Raji (cell line): Measurements from ENCODE around the gene ARAF.

ENCODE experiments used
- POLR2A ChIP-seq: IDR thresholded peaks from 2 replicates; pipeline ENCODE4 v1.6.1; 2011; ENCODE audit warnings: low read depth, low read length, control low read depth; ENCODE audit not compliant: insufficient read depth

The ARAF gene

DNA sequence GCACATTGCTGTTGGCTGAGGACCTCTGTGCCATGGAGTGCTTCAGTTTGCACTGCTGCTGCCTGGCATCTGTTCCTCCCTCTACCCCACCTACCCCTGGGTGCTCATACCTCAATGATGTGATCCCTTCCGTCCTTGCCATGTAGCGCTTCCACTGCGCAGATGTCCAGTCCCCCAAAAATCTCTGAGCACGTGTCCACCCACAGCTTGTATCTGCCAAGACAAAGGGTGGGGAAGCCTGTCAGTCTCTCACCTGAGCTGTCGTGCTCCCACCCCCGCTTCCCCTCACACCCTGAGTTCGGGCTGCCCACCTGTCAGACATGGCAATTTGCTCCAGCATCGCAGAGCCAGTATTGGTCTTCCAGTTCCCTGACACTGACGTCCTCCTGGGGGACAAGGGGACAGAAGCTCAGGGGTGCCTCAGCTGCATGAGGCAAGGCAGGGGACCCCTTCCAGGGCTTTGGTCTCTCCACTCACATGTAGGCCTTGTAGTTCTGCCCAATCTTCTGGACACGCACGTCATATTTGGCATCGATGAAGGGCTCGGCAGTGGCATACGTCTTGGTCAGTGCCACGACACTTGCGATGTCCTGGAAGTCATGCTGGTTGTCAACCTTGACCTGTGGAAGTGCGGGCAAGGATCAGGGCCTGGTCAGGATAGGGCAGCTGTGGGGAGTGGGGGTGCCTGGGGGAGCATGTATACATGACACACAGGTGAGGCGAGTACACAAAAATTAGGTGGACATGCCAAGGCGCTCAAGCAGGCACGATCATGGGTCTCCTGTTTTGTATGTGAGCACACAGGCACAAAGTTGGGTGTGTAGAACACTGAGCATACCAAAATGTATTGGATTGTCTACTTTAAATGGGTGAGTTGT lies 15.3 kb downstream of the ARAF start:
- TF ChIP-seq POLR2A, result no peak

DNA sequence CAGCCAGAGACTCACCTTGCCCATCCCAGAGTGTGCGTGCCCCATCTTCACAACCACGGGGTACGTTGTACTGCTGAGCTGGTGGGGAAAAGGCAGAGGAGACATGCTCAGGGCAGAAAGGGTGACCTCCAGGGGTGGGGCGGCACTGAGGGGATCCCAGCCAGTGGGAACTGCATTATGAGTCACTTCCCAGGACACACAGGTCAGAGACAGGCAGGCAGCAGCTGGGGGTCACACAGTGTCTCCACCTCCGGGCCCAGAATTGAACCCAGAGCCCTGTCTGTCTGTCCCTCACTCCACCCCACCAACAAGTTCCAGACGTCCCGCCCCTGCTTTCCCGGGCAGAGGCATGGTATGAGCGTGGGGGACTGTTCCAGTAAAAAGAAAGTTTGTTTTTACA lies 16.4 kb downstream of the ARAF start:
- TF ChIP-seq POLR2A, result no peak

DNA sequence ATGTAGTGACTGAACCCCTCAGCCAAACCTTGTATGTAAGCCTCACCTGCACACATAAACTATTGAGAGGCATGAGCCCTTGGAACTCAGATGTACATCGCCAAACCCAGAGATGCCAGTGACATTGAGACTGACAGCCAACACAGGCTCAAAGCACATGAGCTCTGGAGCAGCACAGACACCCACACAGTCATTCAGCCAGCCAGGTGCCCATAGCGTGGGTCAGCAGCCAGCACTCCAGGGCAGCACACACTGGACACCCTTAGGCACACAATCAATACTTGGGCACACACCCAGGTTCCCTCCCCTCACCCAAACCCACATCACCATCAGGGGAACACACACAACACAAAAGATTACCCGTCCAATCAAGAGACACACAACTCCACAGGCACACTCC lies 16.9 kb downstream of the ARAF start:
- TF ChIP-seq POLR2A, result no peak

DNA sequence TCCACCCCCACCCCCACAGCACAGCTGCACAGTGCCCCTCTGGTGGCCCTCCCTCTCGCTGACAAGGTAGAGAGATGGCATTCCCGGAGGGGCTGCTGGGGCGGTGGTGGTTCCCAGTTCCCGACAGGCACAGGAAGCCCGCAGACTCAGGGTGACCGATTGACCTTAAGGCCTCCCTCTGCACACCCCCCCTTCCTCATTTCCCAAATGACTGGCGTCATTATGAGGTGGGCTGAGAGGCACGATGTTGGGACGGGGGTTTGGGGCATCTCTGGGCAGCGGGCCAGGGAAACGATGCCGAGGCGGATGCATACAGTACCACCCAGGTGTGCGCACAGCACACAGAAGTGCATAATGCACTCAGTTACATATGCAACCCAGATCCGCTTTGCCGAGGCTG lies 17.7 kb downstream of the ARAF start:
- no peak for TF ChIP-seq POLR2A

DNA sequence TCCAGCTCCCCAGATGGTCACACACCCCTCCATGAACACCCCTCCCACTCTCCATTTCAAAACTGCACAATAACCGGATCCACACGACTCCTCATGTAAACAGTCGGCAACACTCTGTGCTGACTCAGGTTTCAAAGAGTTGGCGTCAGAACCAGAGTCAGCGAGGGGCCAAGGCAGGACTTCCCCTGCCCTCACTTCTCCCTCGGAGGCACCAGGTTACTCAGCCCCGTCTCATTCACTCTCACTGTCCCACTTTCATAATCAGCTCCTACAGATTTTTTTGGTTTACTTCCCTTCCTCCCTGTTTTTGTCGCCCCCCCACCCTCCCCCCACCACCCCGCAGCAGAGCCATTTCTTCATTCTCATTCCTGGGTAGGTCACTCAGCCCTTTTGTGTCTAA lies 18.5 kb downstream of the ARAF start:
- TF ChIP-seq POLR2A, result no peak

DNA sequence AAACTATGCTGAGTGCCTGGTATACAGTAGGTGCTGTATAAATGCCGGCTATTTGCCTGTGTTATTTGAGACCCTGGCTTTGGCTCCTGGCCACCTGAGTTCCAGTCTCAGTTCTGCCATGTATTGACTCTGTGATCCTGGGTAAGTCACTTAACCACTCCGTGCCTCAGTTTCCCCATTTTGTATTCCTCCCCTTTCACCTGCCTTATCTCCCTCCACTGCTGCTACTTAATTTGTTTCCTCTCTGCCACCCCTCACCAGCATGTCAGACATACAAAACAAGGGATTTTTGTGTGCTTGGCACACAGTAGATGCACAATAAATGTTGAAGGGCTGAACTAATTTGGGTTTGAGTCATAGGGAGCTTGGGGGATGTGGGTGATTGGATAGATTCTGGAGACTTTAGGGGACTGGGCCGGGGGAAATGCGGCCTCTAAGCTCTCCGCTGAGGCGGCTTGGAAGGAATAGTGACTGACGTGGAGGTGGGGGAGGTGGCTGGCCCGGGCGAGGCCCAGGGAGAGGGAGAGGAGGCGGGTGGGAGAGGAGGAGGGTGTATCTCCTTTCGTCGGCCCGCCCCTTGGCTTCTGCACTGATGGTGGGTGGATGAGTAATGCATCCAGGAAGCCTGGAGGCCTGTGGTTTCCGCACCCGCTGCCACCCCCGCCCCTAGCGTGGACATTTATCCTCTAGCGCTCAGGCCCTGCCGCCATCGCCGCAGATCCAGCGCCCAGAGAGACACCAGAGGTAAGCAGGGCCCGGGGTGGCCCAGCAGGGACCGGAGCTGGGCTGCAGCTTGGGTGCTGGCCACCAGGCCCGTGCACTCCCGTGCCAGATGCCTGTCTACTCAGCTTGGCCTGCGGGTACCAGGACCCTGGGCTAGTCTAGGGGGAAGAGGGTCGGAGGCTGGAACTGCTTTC lies 21.0 kb downstream of the ARAF start, which contains the start of gene TIMP1:
TSS of gene TIMP1 (plus strand) at position 706 of the 917 bp plus-strand sequence. CDS start 980 bp downstream, outside the sequence.
- no peak for TF ChIP-seq POLR2A

DNA sequence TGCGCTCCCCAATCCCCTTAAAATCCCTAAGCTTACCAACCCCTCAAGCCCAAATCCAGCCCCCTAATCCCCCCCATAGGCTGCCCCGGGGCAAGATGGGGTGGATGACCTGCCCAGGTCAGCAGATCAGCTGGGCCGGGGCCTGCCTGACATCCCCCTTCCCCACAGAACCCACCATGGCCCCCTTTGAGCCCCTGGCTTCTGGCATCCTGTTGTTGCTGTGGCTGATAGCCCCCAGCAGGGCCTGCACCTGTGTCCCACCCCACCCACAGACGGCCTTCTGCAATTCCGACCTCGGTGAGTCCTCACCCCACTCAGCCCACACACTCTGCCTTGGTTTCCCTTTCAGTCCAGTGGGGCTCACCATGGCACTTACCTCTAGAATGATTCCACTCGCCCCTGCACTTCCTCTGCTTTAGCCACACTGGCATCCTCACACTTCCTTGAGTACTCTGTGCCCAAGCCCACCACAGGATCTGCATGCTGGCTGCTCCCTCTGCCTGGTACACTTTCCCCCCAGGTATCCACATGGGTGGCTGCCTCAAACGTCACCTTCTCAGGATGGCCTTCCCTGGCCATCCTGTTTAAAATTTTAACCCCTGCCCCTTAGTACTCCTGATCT lies 22.3 kb downstream of the ARAF start:
- TF ChIP-seq POLR2A, result no peak

DNA sequence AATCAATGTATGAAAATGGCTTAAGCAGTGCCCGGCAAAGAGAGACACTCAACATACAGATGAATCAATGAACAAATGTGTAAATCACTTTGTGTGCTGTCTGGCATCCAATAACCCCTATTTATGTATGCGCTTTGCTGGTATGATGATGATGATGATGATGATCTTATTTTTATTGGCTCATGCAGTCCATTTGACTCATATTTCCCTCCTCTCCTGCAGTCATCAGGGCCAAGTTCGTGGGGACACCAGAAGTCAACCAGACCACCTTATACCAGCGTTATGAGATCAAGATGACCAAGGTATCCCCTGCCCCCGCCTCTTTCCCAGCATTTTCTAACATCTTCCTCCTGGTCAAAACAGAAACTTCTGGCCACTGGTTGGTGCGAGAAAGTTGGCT lies 23.7 kb downstream of the ARAF start:
- TF ChIP-seq POLR2A, result no peak

DNA sequence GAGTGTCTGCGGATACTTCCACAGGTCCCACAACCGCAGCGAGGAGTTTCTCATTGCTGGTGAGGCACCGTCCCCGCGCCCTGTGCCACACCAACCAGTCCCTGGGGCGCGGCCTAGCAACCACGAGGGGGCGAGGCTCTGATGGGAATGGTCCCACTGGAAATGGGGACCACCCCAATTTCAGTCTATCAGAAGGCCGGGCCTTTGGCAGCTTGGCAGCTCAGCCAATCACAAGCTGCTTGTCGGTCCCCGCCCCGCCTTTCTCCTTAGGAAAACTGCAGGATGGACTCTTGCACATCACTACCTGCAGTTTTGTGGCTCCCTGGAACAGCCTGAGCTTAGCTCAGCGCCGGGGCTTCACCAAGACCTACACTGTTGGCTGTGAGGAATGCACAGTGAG lies 24.3 kb downstream of the ARAF start:
- no peak for TF ChIP-seq POLR2A

DNA sequence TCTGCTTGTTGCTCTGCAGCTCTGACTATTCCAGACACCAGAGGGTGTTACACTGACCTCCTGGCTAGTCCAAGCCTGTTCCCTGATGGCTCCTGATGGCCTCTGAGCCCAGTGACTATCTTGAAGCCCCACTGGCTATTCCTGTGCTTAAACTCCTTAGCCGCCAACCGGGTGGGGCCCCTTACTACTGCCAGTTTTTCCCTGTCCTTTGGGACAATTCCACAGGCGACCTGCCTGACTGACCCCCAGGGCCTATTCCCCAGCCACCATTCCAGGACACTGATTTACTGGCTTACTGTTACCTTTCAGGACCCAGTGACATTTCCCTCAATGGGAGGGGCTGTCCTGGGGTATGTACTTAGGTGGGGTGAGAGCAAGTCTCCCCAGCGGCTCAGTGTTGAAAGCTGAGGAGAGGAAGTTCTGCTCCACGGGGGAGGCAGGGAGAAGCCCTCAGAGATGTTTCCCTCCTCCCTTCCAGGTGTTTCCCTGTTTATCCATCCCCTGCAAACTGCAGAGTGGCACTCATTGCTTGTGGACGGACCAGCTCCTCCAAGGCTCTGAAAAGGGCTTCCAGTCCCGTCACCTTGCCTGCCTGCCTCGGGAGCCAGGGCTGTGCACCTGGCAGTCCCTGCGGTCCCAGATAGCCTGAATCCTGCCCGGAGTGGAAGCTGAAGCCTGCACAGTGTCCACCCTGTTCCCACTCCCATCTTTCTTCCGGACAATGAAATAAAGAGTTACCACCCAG lies 25.2 kb downstream of the ARAF start:
- TF ChIP-seq POLR2A, result no peak

DNA sequence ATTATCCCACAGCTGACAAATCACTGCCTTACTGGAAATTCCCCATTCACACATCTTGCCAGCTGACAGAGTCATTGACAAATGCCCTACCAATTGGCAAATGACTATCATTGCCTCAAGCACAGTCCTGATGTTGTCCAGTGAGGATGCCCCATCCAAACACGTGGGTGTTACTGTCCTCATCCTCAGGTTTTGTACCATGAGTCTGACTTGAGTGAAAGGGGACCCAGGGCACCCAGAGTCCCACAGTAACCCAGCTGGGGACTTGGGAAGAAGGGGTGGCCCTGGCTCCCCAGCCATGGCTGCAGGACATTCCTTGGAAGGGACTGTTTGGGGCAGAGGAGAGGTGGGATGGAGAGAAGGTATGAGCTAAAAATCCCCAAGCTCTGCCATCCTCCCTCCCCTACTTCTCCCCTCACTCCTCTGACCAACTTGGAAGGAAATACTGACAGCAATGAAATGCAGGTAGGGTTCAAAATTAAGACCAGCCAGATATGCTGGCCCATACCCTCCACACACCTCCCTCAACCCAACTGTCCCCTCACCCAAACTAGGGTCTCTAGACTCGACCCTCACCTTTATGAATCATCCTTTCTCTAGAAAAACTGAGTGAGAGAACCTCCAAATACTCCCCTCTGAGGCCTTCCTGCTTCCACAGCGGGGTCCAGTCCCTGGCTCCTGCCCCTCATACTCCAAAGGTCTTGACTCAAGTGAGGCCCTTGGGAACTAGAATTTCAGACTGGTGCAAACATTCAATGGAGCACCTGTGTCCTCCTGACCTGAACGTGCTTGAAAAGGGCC lies 26.3 kb downstream of the ARAF start:
- no peak for TF ChIP-seq POLR2A

DNA sequence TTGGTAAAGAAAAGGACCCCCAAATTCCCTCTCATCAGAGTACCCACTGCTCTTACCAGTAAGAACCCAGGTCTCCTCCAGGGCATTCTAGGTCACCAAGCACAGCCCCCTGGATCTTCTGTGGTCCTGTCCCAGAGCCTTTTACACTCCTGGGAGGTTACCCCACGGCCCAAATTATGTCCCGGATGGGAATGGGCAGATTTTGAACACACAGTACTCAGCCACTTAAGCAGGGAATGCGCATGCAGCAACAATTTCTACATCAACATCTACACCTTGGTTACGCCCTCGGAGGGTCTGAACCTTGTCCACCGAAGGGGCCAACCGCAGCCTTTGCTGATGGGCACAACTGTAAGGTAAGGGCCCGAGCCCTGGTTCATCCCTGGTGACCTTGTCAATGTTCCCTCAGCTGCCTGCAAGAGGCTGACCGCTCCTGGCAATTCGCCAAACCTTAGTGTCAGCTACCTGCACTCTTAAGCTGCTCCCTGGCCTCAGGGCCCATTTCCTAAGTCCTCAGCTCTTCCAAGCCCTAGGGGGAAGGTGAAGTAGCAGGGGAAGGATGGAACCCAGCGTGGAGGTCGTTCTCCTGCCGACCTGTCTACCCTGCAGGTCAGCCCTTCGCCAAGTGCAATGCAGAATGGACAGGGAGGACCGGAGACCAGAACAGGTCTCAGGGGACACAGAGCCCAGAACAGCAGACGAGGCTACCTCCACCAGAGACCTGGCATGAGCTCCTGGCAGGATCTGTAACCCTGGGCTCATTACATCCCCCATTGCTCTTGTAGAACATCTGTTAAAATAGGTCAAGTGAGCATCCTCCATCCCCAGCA lies 27.1 kb downstream of the ARAF start:
- no peak for TF ChIP-seq POLR2A

DNA sequence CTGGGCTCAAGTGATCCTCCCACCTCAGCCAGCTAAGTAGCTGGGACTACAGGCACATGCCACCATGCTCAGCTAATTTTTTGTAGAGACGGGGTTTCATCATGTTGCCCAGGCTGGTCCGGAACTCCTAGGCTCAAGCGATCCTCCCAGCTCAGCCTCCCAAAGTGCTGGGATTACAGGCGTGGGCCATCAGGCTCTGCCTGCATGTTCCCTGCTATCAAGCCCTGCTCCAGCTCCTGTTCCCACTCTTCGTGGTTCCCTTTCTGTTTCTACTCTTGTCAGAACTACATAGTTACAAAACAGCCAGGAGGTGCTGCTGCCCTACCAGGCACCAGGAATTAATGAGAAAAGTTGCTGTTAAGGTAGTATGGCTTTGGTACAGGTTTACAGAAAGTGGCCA lies 30.0 kb downstream of the ARAF start:
- no peak for TF ChIP-seq POLR2A
